Aorta (tissue), 5 donors: ENCODE measurements around the gene DEFB110. TPM values are rescaled to one million over a fixed set of nuclear protein-coding genes. Genes with fewer than 3 reads are reported as not detected.

Experiments used
- ATAC-seq: fragments of 200-7000 bp; cut with Tn5 transposase; one replicate; pipeline ENCODE4 v1.9.1; 2022; ENCODE audit warnings: moderate library complexity; ENCODE audit not compliant: low FRiP score
- DNase-seq, 2 donors: peaks; one replicate each; pipeline ENCODE4 v3.0.0-alpha.2; 2020
- H3K27ac ChIP-seq, 2 donors: one replicate each; pipeline ENCODE4 v1.5.1; 2013; ENCODE audit warnings: low read length in 2 of 2, mild to moderate bottlenecking in 2 of 2, moderate library complexity in 2 of 2, control low read depth in 1 of 2, inconsistent platforms in 1 of 2, low read depth in 1 of 2
- H3K27me3 ChIP-seq, 2 donors: one replicate each; pipeline ENCODE4 v1.6.1; 2013; ENCODE audit warnings: control low read depth in 1 of 2, low read length in 1 of 2, mild to moderate bottlenecking in 1 of 2, moderate library complexity in 1 of 2; ENCODE audit not compliant: insufficient read depth in 2 of 2, control insufficient read depth in 1 of 2
- H3K36me3 ChIP-seq, 2 donors: one replicate each; pipeline ENCODE4 v1.6.1; 2013; ENCODE audit warnings: control low read depth in 1 of 2, low read length in 1 of 2, mild to moderate bottlenecking in 1 of 2; ENCODE audit not compliant: insufficient read depth in 2 of 2, control insufficient read depth in 1 of 2
- H3K4me1 ChIP-seq, 2 donors: one replicate each; pipeline ENCODE4 v1.6.1; 2013; ENCODE audit warnings: low read length in 2 of 2, control low read depth in 1 of 2, mild to moderate bottlenecking in 1 of 2, moderate library complexity in 1 of 2; ENCODE audit not compliant: insufficient read depth in 2 of 2, control insufficient read depth in 1 of 2
- H3K4me3 ChIP-seq, 2 donors: one replicate each; pipeline ENCODE4 v1.5.1; 2013; ENCODE audit warnings: low read length in 2 of 2, control low read depth in 1 of 2, mild to moderate bottlenecking in 1 of 2
- H3K9me3 ChIP-seq: one replicate; pipeline ENCODE4 v1.6.1; 2013; ENCODE audit warnings: mild to moderate bottlenecking, low read length; ENCODE audit not compliant: control insufficient read depth
- WGBS, 2 donors: extraction: QIAGEN DNeasy Blood & Tissue Kit; methylation state at CpG; one replicate each; pipeline ENCODE4 v1.1.7; 2013; 5-methylcytosine and 5-hydroxymethylcytosine counted together
- intact Hi-C, 2 donors: fragments of 100-400 bp; cut with DNase I; formaldehyde crosslinking; loops; one replicate each; pipeline versions ENCODE4 v1.14.2 to v1.15.0; 2022
- long read RNA-seq, 2 donors: library from polyadenylated mRNA; unstranded; transcript quantifications; one replicate each; pipeline ENCODE4 v2.0.0, GENCODE V29; 2020 to 2021
- polyA plus RNA-seq, 2 donors: library from polyadenylated mRNA; stranded (reverse); fragments of 200-250 nt; gene quantifications; one replicate each; pipeline ENCODE4 v1.2.3, GENCODE V29; 2013
- total RNA-seq, 2 donors: library from RNA; stranded (reverse); fragmentation: NEBNext Ultra II Directional; extraction: Animal tissue kit (Norgen Biotek cat#: 25700); gene quantifications; one replicate each; pipeline ENCODE4 v1.2.1, GENCODE V29; 2021
- donor health status: healthy with polysubstance abuse.
- donor health status: Bipolar disorder and iron deficiency.
- donor health status: DM: no; HTN: no; CAD: no.
- donor health status: DM: no; HTN: no; CAD: no.
- donor health status: DM: yes; HTN: yes; CAD: no.

The DEFB110 gene
- not detected for total RNA-seq
- polyA plus RNA-seq: not detected
- long read RNA-seq, donor 1: 0 reads
- long read RNA-seq, donor 2: 0 reads

GRCh38 chr6:50021894-50022293 is at the start of gene DEFB110:
TSS of gene DEFB110 (minus strand) at chr6:50021994. CDS start at chr6:50021935, 59 bp downstream.
- no peak within 1 kb of the TSS for H3K4me3 ChIP-seq
- H3K4me1 ChIP-seq: no peaks in the 10 kb centered on the region
- no peaks in the 10 kb centered on the region for H3K9me3 ChIP-seq
- intact Hi-C loops: no loop called here
- no peak for ATAC-seq
- no peaks in the 10 kb centered on the region for H3K36me3 ChIP-seq
- no peaks in the 10 kb centered on the region for H3K27me3 ChIP-seq
- no peak within 1 kb of the TSS for H3K27ac ChIP-seq
- DNase-seq: no peak

- Histone ChIP-seq H3K4me1 (no peaks in the 10 kb centered on the region), H3K27ac (no peak overlapping the region), H3K27me3 (no peaks in the 10 kb centered on the region), H3K9me3 (no peaks in the 10 kb centered on the region), H3K36me3 (no peaks in the 10 kb centered on the region), H3K4me3 (no peak overlapping the region)
- 76 to 80% methylated on average over 2 of the region's 2 CpGs for WGBS, 2 donors
- DNase-seq (no peak), ATAC-seq (no peak)
- intact Hi-C loops: no loop called here
Observed at GRCh38 chr6:50070101-50070500, 48.3 kb upstream of the DEFB110 start.

GRCh38 chr6:50062051-50062450 is 40.3 kb upstream of the DEFB110 start:
- no peaks in the 10 kb centered on the region for H3K36me3 ChIP-seq
- no peak for ATAC-seq
- WGBS, 2 donors: 2 to 5% methylated on average over 2 of the region's 2 CpGs
- no peak overlapping the region for H3K27ac ChIP-seq
- H3K4me3 ChIP-seq: no peak overlapping the region
- no peak for DNase-seq
- H3K9me3 ChIP-seq: no peaks in the 10 kb centered on the region
- intact Hi-C loops: no loop called here
- no peaks in the 10 kb centered on the region for H3K4me1 ChIP-seq
- H3K27me3 ChIP-seq: no peaks in the 10 kb centered on the region

- H3K4me1 ChIP-seq: no peaks in the 10 kb centered on the region
- intact Hi-C loops: no loop called here
- no peaks in the 10 kb centered on the region for H3K9me3 ChIP-seq
- 71 to 74% methylated on average over 1 of the region's 1 CpG for WGBS, 2 donors
- no peaks in the 10 kb centered on the region for H3K36me3 ChIP-seq
- DNase-seq (no peak), ATAC-seq (no peak)
- no peak overlapping the region for H3K27ac ChIP-seq
- no peak overlapping the region for H3K4me3 ChIP-seq
- H3K27me3 ChIP-seq: no peaks in the 10 kb centered on the region
Observed at GRCh38 chr6:50056242-50056641, 34.4 kb upstream of the DEFB110 start.

GRCh38 chr6:50049829-50050228 is 28.0 kb upstream of the DEFB110 start, which contains the start of gene DEFB112:
TSS of gene DEFB112 (minus strand) at chr6:50049929. CDS start at chr6:50049869, 60 bp downstream.
- Histone ChIP-seq H3K9me3 (no peaks in the 10 kb centered on the region), H3K4me1 (no peaks in the 10 kb centered on the region), H3K4me3 (no peak within 1 kb of the TSS), H3K27me3 (no peaks in the 10 kb centered on the region), H3K27ac (no peak within 1 kb of the TSS), H3K36me3 (no peaks in the 10 kb centered on the region)
- no peak for DNase-seq
- 71 to 79% methylated on average over 1 of the region's 1 CpG for WGBS, 2 donors
- intact Hi-C loops: no loop called here
- ATAC-seq: no peak

GRCh38 chr6:50047026-50047425 is 25.2 kb upstream of the DEFB110 start:
- Histone ChIP-seq H3K4me3 (no peak overlapping the region), H3K36me3 (no peaks in the 10 kb centered on the region), H3K27ac (no peak overlapping the region), H3K9me3 (no peaks in the 10 kb centered on the region), H3K4me1 (no peaks in the 10 kb centered on the region), H3K27me3 (no peaks in the 10 kb centered on the region)
- no peak for DNase-seq
- intact Hi-C loops: no loop called here
- WGBS, 2 donors: 57 to 69% methylated on average over 3 of the region's 3 CpGs
- ATAC-seq: no peak

- WGBS, 2 donors: 44 to 45% methylated on average over 18 of the region's 18 CpGs
- no peak for ATAC-seq
- no peak for DNase-seq
- H3K4me1 ChIP-seq: no peaks in the 10 kb centered on the region
- H3K9me3 ChIP-seq: no peaks in the 10 kb centered on the region
- H3K36me3 ChIP-seq: no peaks in the 10 kb centered on the region
- H3K27ac ChIP-seq: no peak overlapping the region
- intact Hi-C loops: no loop called here
- no peaks in the 10 kb centered on the region for H3K27me3 ChIP-seq
- no peak overlapping the region for H3K4me3 ChIP-seq
Observed at GRCh38 chr6:50030777-50031562, 9.2 kb upstream of the DEFB110 start.

- H3K9me3 ChIP-seq: no peaks in the 10 kb centered on the region
- no peaks in the 10 kb centered on the region for H3K27me3 ChIP-seq
- no peak overlapping the region for H3K4me3 ChIP-seq
- 83 to 88% methylated on average over 13 to 14 of the region's 14 CpGs for WGBS, 2 donors
- no peak overlapping the region for H3K27ac ChIP-seq
- no peaks in the 10 kb centered on the region for H3K4me1 ChIP-seq
- no peak for DNase-seq
- no peaks in the 10 kb centered on the region for H3K36me3 ChIP-seq
- intact Hi-C loops: no loop called here
- no peak for ATAC-seq
Observed at GRCh38 chr6:50030350-50030749, 8.6 kb upstream of the DEFB110 start.

GRCh38 chr6:50025258-50025657 is 3.5 kb upstream of the DEFB110 start:
- no peak overlapping the region for H3K4me3 ChIP-seq
- H3K36me3 ChIP-seq: no peaks in the 10 kb centered on the region
- WGBS, 2 donors: 82 to 84% methylated on average over 4 of the region's 4 CpGs
- H3K27me3 ChIP-seq: no peaks in the 10 kb centered on the region
- no peak overlapping the region for H3K27ac ChIP-seq
- ATAC-seq (no peak), DNase-seq (no peak)
- H3K4me1 ChIP-seq: no peaks in the 10 kb centered on the region
- intact Hi-C loops: no loop called here
- H3K9me3 ChIP-seq: no peaks in the 10 kb centered on the region
